ENCODE data around the gene CCDC157. TPM values are rescaled to one million over a fixed set of nuclear protein-coding genes. Genes with fewer than 3 reads are reported as not detected.

CCDC157 gene
- polyA plus RNA-seq, 3 donors = 0.50 to 3.7 (median 0.54) TPM

DNA sequence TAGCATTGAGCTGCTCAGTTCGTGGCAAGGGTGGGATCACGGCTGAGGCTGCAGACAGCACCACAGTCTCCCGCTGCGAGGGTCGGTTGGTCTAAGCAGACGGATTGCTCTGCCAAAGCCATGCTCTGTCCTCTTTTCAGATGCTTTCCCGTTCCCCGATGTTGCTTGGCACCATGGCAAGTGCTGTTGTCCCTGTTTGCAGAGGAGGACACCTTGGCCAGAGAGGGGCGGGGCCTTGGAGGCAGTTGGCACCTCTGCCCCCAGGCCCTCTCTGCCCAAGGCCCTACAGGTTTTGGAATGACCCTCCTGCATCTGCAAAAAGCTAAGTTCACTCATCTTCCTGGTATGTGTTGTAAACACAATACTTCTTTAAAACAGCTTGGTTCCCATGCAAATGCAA, 11.6 kb downstream of the CCDC157 start:
- Histone ChIP-seq H3K36me3 (replicated peaks in 1 of 2; ENCODE audit: control insufficient read depth in 1 of 2, insufficient read depth in 2 of 2, low read length in 2 of 2) (no peaks in the 10 kb centered on the region), H3K4me3 (replicated peaks in 1 of 3; ENCODE audit: low read depth in 2 of 3, low read length in 3 of 3) (no peak overlapping the region), H3K27ac (ENCODE audit: low read depth in 1 of 2, low read length in 2 of 2) (no peak overlapping the region), H2AFZ (ENCODE audit: insufficient read depth, low read depth, low read length, poor library complexity, severe bottlenecking) (no peak overlapping the region), H3K79me2 (ENCODE audit: insufficient read depth, low read length) (no peaks in the 10 kb centered on the region), H3K4me2 (replicated peaks; ENCODE audit: extremely low read depth, low read length, poor library complexity, severe bottlenecking) (no peak overlapping the region), H3K4me1 (ENCODE audit: control insufficient read depth in 1 of 2, insufficient read depth in 2 of 2, low read length in 2 of 2) (peaks cover 12 to 13% of the 10 kb centered on the region in 2 donors), H3K27me3 (ENCODE audit: control insufficient read depth in 2 of 2, insufficient read depth in 2 of 2, low read length in 2 of 2) (no peaks in the 10 kb centered on the region), H3K9me3 (replicated peaks in 1 of 2; ENCODE audit: control insufficient read depth in 1 of 2, insufficient read depth in 1 of 2, low read length in 2 of 2) (no peaks in the 10 kb centered on the region), H3K9ac (ENCODE audit: insufficient read depth, low read length, poor library complexity, severe bottlenecking) (no peak overlapping the region), H4K20me1 (ENCODE audit: insufficient read depth, low read length) (no peaks in the 10 kb centered on the region)
- TF ChIP-seq, protein P1, sequence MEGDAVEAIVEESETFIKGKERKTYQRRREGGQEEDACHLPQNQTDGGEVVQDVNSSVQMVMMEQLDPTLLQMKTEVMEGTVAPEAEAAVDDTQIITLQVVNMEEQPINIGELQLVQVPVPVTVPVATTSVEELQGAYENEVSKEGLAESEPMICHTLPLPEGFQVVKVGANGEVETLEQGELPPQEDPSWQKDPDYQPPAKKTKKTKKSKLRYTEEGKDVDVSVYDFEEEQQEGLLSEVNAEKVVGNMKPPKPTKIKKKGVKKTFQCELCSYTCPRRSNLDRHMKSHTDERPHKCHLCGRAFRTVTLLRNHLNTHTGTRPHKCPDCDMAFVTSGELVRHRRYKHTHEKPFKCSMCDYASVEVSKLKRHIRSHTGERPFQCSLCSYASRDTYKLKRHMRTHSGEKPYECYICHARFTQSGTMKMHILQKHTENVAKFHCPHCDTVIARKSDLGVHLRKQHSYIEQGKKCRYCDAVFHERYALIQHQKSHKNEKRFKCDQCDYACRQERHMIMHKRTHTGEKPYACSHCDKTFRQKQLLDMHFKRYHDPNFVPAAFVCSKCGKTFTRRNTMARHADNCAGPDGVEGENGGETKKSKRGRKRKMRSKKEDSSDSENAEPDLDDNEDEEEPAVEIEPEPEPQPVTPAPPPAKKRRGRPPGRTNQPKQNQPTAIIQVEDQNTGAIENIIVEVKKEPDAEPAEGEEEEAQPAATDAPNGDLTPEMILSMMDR (IDR thresholded peaks at IDR 0.05) = no peak
- Mint-ChIP-seq H3K36me3 (peaks cover 6 to 7% of the 10 kb centered on the region in 2 donors), H3K4me1 (peaks cover 13% of the 10 kb centered on the region), H3K27me3 (ENCODE audit: low read depth in 3 of 3) (peaks cover 0 to 5% (median 0%) of the 10 kb centered on the region in 3 donors), H3K4me3 (no peak overlapping the region), H3K9me3 (no peaks in the 10 kb centered on the region), H3K27ac (peak overlapping the region in 1 of 7 donors; percentile 27)
- WGBS (ENCODE audit: insufficient coverage) = 98% methylated on average over 8 of the region's 9 CpGs
- intact Hi-C loops (cut with micrococcal nuclease) = no loop called here
- DNase-seq = no peak

GRCh38 chr22:30370641-30371230, 13.9 kb downstream of the CCDC157 start:
- TF ChIP-seq, protein P1 (IDR thresholded peaks at IDR 0.05) = no peak
- Histone ChIP-seq H4K20me1 (ENCODE audit: insufficient read depth, low read length) (no peaks in the 10 kb centered on the region), H3K27me3 (ENCODE audit: control insufficient read depth in 2 of 2, insufficient read depth in 2 of 2, low read length in 2 of 2) (no peaks in the 10 kb centered on the region), H3K27ac (ENCODE audit: low read depth in 1 of 2, low read length in 2 of 2) (no peak overlapping the region), H3K36me3 (replicated peaks in 1 of 2; ENCODE audit: control insufficient read depth in 1 of 2, insufficient read depth in 2 of 2, low read length in 2 of 2) (no peaks in the 10 kb centered on the region), H3K79me2 (ENCODE audit: insufficient read depth, low read length) (no peaks in the 10 kb centered on the region), H3K4me3 (replicated peaks in 1 of 3; ENCODE audit: low read depth in 2 of 3, low read length in 3 of 3) (no peak overlapping the region), H2AFZ (ENCODE audit: insufficient read depth, low read depth, low read length, poor library complexity, severe bottlenecking) (no peak overlapping the region), H3K4me1 (ENCODE audit: control insufficient read depth in 1 of 2, insufficient read depth in 2 of 2, low read length in 2 of 2) (peaks cover 16 to 17% of the 10 kb centered on the region in 2 donors), H3K9ac (ENCODE audit: insufficient read depth, low read length, poor library complexity, severe bottlenecking) (no peak overlapping the region), H3K4me2 (replicated peaks; ENCODE audit: extremely low read depth, low read length, poor library complexity, severe bottlenecking) (no peak overlapping the region), H3K9me3 (replicated peaks in 1 of 2; ENCODE audit: control insufficient read depth in 1 of 2, insufficient read depth in 1 of 2, low read length in 2 of 2) (no peaks in the 10 kb centered on the region)
- Mint-ChIP-seq H3K4me3 (no peak overlapping the region), H3K27me3 (ENCODE audit: low read depth in 3 of 3) (peaks cover 0 to 4% (median 0%) of the 10 kb centered on the region in 3 donors), H3K27ac (peak overlapping the region in 1 of 7 donors; percentile 18), H3K36me3 (peaks cover 8% of the 10 kb centered on the region in 2 donors), H3K4me1 (peaks cover 13% of the 10 kb centered on the region), H3K9me3 (no peaks in the 10 kb centered on the region)
- DNase-seq = no peak
- 96% methylated on average over 19 of the region's 19 CpGs for WGBS (ENCODE audit: insufficient coverage)
- intact Hi-C loops (cut with micrococcal nuclease) = no loop called here
